IMR-90 (cell line): ENCODE results near the gene ANTXR1. TPM values are rescaled to one million over a fixed set of nuclear protein-coding genes. Genes with fewer than 3 reads are reported as not detected.

Experiments
- ATAC-seq: fragments of 200-7000 bp; cut with Tn5 transposase; 2 replicates; pipeline ENCODE4 v1.9.1; 2020; ENCODE audit warnings: low read depth, mild to moderate bottlenecking, moderate library complexity
- BruUV-seq: library from RNA; stranded (reverse); fragments of 400-500 nt; replicated peaks from 2 replicates; lab custom pipeline; 2021; lab: Mats Ljungman, UMichigan
- CTCF ChIA-PET: fragments of 300-600 bp; formaldehyde crosslinking; extraction: SDS; loops from one replicate; lab custom pipeline; 2021; ENCODE audit warnings: antibody characterized with exemption; lab: Yijun Ruan, JAX
- POLR2A ChIA-PET: fragments of 300-600 bp; sonication (Branson Sonifier 250); formaldehyde crosslinking; loops from one replicate; lab custom pipeline; 2022; ENCODE audit warnings: antibody characterized with exemption; ENCODE audit not compliant: unreplicated experiment; lab: Charles Lee
- DNase-seq: peaks from one replicate; pipeline ENCODE4 v3.0.0; 2013
- H2AFZ ChIP-seq: replicated peaks from 2 replicates; pipeline ENCODE3; 2013; ENCODE audit warnings: low read length, mild to moderate bottlenecking; ENCODE audit not compliant: poor library complexity
- H2AK5ac ChIP-seq: 2 replicates; pipeline ENCODE4 v1.6.1; 2013; ENCODE audit warnings: low read depth, low read length, inconsistent platforms
- H2AK9ac ChIP-seq: replicated peaks from 2 replicates; pipeline ENCODE3; 2013; ENCODE audit warnings: mild to moderate bottlenecking, low read depth, low read length, moderate library complexity; ENCODE audit not compliant: poor library complexity
- H2BK120ac ChIP-seq: 2 replicates; pipeline ENCODE4 v1.6.1; 2013; ENCODE audit warnings: low read depth, low read length, inconsistent platforms
- H2BK15ac ChIP-seq: 3 replicates; pipeline ENCODE4 v1.6.1; 2013; ENCODE audit warnings: low read depth, low read length, inconsistent platforms
- H2BK20ac ChIP-seq: 2 replicates; pipeline ENCODE4 v1.6.1; 2013; ENCODE audit warnings: low read depth, mild to moderate bottlenecking, inconsistent platforms, low read length, moderate library complexity
- H2BK5ac ChIP-seq: 2 replicates; pipeline ENCODE4 v1.6.1; 2013; ENCODE audit warnings: mild to moderate bottlenecking, low read depth, low read length, inconsistent platforms; ENCODE audit not compliant: poor library complexity, severe bottlenecking
- H3K14ac ChIP-seq: replicated peaks from 2 replicates; pipeline ENCODE4 v1.6.1; 2013; ENCODE audit warnings: low read depth, low read length, inconsistent platforms
- H3K18ac ChIP-seq: 2 replicates; pipeline ENCODE4 v1.6.1; 2013; ENCODE audit warnings: low read depth, low read length, control low read depth
- H3K23ac ChIP-seq: 2 replicates; pipeline ENCODE4 v1.6.1; 2013; ENCODE audit warnings: low read depth, low read length, inconsistent platforms
- H3K27ac ChIP-seq: 2 replicates; pipeline ENCODE4 v1.5.1; 2013; ENCODE audit warnings: mild to moderate bottlenecking, control low read depth, low read length; ENCODE audit not compliant: insufficient read depth
- H3K27me3 ChIP-seq: 2 replicates; pipeline ENCODE4 v1.6.1; 2013; ENCODE audit warnings: low read length; ENCODE audit not compliant: control insufficient read depth, insufficient read depth
- H3K36me3 ChIP-seq: 2 replicates; pipeline ENCODE4 v1.6.1; 2013; ENCODE audit warnings: low read length, mixed read lengths; ENCODE audit not compliant: control insufficient read depth, insufficient read depth
- H3K4ac ChIP-seq: 2 replicates; pipeline ENCODE4 v1.6.1; 2013; ENCODE audit warnings: low read depth, low read length, inconsistent platforms
- H3K4me1 ChIP-seq: 2 replicates; pipeline ENCODE4 v1.6.1; 2013; ENCODE audit warnings: low read length, mixed read lengths; ENCODE audit not compliant: control insufficient read depth, insufficient read depth
- H3K4me2 ChIP-seq: 2 replicates; pipeline ENCODE4 v1.6.1; 2013; ENCODE audit warnings: low read depth, mild to moderate bottlenecking, control low read depth, low read length, moderate library complexity
- H3K4me3 ChIP-seq: 2 replicates; pipeline ENCODE4 v1.5.1; 2013; ENCODE audit warnings: low read depth, mild to moderate bottlenecking, control low read depth, low read length, moderate library complexity; ENCODE audit not compliant: insufficient read depth
- H3K56ac ChIP-seq: 2 replicates; pipeline ENCODE4 v1.6.1; 2013; ENCODE audit warnings: low read length, inconsistent platforms; ENCODE audit not compliant: insufficient read depth; ENCODE audit errors: extremely low read depth
- H3K79me1 ChIP-seq, 2 experiments: 2 replicates each; pipeline ENCODE4 v1.6.1; 2013; ENCODE audit warnings: low read length in 2 of 2, inconsistent platforms in 1 of 2, low read depth in 1 of 2
- H3K9ac ChIP-seq: 2 replicates; pipeline ENCODE4 v1.6.1; 2013; ENCODE audit warnings: low read depth, low read length, control low read depth
- H3K9me1 ChIP-seq: 2 replicates; pipeline ENCODE4 v1.6.1; 2013; ENCODE audit warnings: low read length, inconsistent platforms; ENCODE audit not compliant: insufficient read depth
- H3K9me3 ChIP-seq: 2 replicates; pipeline ENCODE4 v1.6.1; 2013; ENCODE audit warnings: low read length; ENCODE audit not compliant: control insufficient read depth, insufficient read depth
- H4K20me1 ChIP-seq: 2 replicates; pipeline ENCODE4 v1.6.1; 2013; ENCODE audit warnings: low read length, inconsistent platforms; ENCODE audit not compliant: insufficient read depth
- H4K5ac ChIP-seq: 2 replicates; pipeline ENCODE4 v1.6.1; 2013; ENCODE audit warnings: mild to moderate bottlenecking, low read depth, low read length, control low read depth
- H4K8ac ChIP-seq, 2 experiments: 2 replicates each; pipeline ENCODE4 v1.6.1; 2013; ENCODE audit warnings: low read depth in 2 of 2, low read length in 2 of 2, control low read depth in 1 of 2, inconsistent platforms in 1 of 2
- H4K91ac ChIP-seq: 2 replicates; pipeline ENCODE4 v1.6.1; 2013; ENCODE audit warnings: low read depth, low read length, inconsistent platforms; ENCODE audit not compliant: insufficient read depth
- BHLHE40 ChIP-seq: fragments of 150-350 bp; IDR thresholded peaks from 2 replicates; pipeline ENCODE4 v1.6.1; 2016; ENCODE audit warnings: mild to moderate bottlenecking, low read depth, low read length
- CTCF ChIP-seq: conservative IDR thresholded peaks from 2 replicates; pipeline ENCODE4 v1.5.1; 2012; ENCODE audit warnings: mild to moderate bottlenecking, low read depth, low read length, improper control_type of control experiment
- ELK1 ChIP-seq: fragments of 150-350 bp; IDR thresholded peaks from 2 replicates; pipeline ENCODE4 v1.6.1; 2016; ENCODE audit warnings: low read depth, mild to moderate bottlenecking, low read length, moderate library complexity, borderline replicate concordance
- FOS ChIP-seq: fragments of 150-350 bp; IDR thresholded peaks from 2 replicates; pipeline ENCODE4 v1.6.1; 2016; ENCODE audit warnings: low read depth, low read length
- MXI1 ChIP-seq: IDR thresholded peaks from 2 replicates; pipeline ENCODE4 v1.6.1; 2012; ENCODE audit warnings: low read depth, mild to moderate bottlenecking, low read length, moderate library complexity, borderline replicate concordance
- NFE2L2 ChIP-seq: fragments of 150-350 bp; IDR thresholded peaks from 2 replicates; pipeline ENCODE4 v1.6.1; 2016; ENCODE audit warnings: low read depth, mild to moderate bottlenecking, low read length
- POLR2A ChIP-seq: IDR thresholded peaks from 2 replicates; pipeline ENCODE4 v1.6.1; 2012; ENCODE audit warnings: mild to moderate bottlenecking, low read depth, low read length
- RAD21 ChIP-seq: IDR thresholded peaks from 2 replicates; pipeline ENCODE4 v1.6.1; 2012; ENCODE audit warnings: low read length, improper control_type of control experiment
- RCOR1 ChIP-seq: IDR thresholded peaks from 2 replicates; pipeline ENCODE4 v1.6.1; 2012; ENCODE audit warnings: mild to moderate bottlenecking, low read length, improper control_type of control experiment; ENCODE audit not compliant: insufficient replicate concordance
- RFX5 ChIP-seq: IDR thresholded peaks from 2 replicates; pipeline ENCODE4 v1.8.0; 2012; ENCODE audit warnings: low read depth, mild to moderate bottlenecking, low read length, moderate library complexity
- SMC3 ChIP-seq: fragments of 150-350 bp; IDR thresholded peaks from 2 replicates; pipeline ENCODE4 v1.6.1; 2016; ENCODE audit warnings: low read depth, mild to moderate bottlenecking, antibody characterized with exemption, low read length, moderate library complexity
- USF2 ChIP-seq: fragments of 150-350 bp; IDR thresholded peaks from 2 replicates; pipeline ENCODE4 v1.6.1; 2017; ENCODE audit warnings: mild to moderate bottlenecking, antibody characterized with exemption, low read length, low read depth
- WGBS, 2 experiments: methylation state at CpG; one replicate each; pipeline versions ENCODE4 v1.1.5 to v1.1.7; 2013; ENCODE audit warnings: missing lambda C conversion rate in 2 of 2; ENCODE audit not compliant: insufficient read length in 1 of 2; ENCODE audit errors: extremely low coverage in 2 of 2; 5-methylcytosine and 5-hydroxymethylcytosine counted together
- dilution Hi-C: fragments of 300-500 bp; cut with HindIII; formaldehyde crosslinking; loops from one replicate; pipeline ENCODE4 v1.14.3; 2018; ENCODE audit warnings: low sequenced_read_pairs; ENCODE audit not compliant: unreplicated experiment
- in situ Hi-C: fragments of 300-500 bp; cut with MboI; formaldehyde crosslinking; loops from 3 replicates; pipeline ENCODE4 v1.14.3; 2019; ENCODE audit warnings: low sequenced_read_pairs, inconsistent platforms, mixed read lengths
- intact Hi-C: fragments of 100-400 bp; cut with micrococcal nuclease; formaldehyde crosslinking; loops from 2 replicates; pipeline ENCODE4 v1.10.0; 2022
- polyA plus RNA-seq, 3 experiments: library from polyadenylated mRNA; depleted of rRNA; stranded (reverse); fragments of >200 nt; gene quantifications; 2 replicates each; pipeline ENCODE4 v1.2.3, GENCODE V29; 2012; ENCODE audit warnings: low replicate concordance in 1 of 3
- total RNA-seq: library from RNA; depleted of rRNA; stranded (reverse); fragments of >200 nt; gene quantifications from 2 replicates; pipeline ENCODE4 v1.2.3, GENCODE V29; 2012

The ANTXR1 gene
- total and polyA plus RNA-seq, 2 of the 4 experiments (the other 2 are of a cell fraction): 27.2 to 36.9 TPM

GRCh38 chr2:69088466-69088865 is 75.5 kb downstream of the ANTXR1 start:
- H2BK5ac ChIP-seq: peak overlapping the region; percentile 2
- intact Hi-C loops (no loop called here), in situ Hi-C loops (no loop called here), dilution Hi-C loops (no loop called here)
- H3K4ac ChIP-seq: peak overlapping the region; percentile 67
- H4K5ac ChIP-seq: peak overlapping the region; percentile 21
- no peak overlapping the region for H3K4me2 ChIP-seq
- peak overlapping the region; percentile 47 for H3K18ac ChIP-seq
- ChIA-PET POLR2A (no interaction called here), CTCF (interaction anchor here (0.6 kb wide), 1 partner anchor 342 kb away, joined by 3 read pairs; no protein-coding TSS in a partner anchor)
- H4K20me1 ChIP-seq: 0 out of 2 replicates have a peak, but pooled peaks cover 4% of the 10 kb centered on the region
- H2AK9ac ChIP-seq: no peak overlapping the region
- peak overlapping the region; percentile 75 for H2BK20ac ChIP-seq
- H2BK15ac ChIP-seq: peak overlapping the region; percentile 32; the same call in 2 of the 3 replicates
- no peak overlapping the region for H3K23ac ChIP-seq
- WGBS, 2 experiments: 100% methylated on average over 3 of the region's 3 CpGs; no CpG with 5 or more reads in 1 of the 2 experiments
- peaks cover 21% of the 10 kb centered on the region for H3K36me3 ChIP-seq
- peak overlapping the region; percentile 2 for H3K14ac ChIP-seq
- BruUV-seq: no TSS peak
- peak overlapping the region; percentile 62 for H3K27ac ChIP-seq
- no peaks in the 10 kb centered on the region for H3K9me3 ChIP-seq
- H3K9ac ChIP-seq: no peak overlapping the region
- H2BK120ac ChIP-seq: peak overlapping the region; percentile 63
- ATAC-seq (peak; percentile 30; the same call in 1 of the 2 replicates), DNase-seq (peak; percentile 34)
- H3K56ac ChIP-seq: no peak overlapping the region
- peak overlapping the region; percentile 86 for H4K91ac ChIP-seq
- H4K8ac ChIP-seq: peak overlapping the region in 1 of 2 experiments; percentile 54; a peak in 3 of 4 replicates
- no peaks in the 10 kb centered on the region for H3K27me3 ChIP-seq
- H3K4me1 ChIP-seq: peaks cover 20% of the 10 kb centered on the region
- no peak for TF ChIP-seq RCOR1
- no peak for TF ChIP-seq MXI1
- TF ChIP-seq BHLHE40: no peak
- TF ChIP-seq USF2: no peak
- no peak for TF ChIP-seq NFE2L2
- TF ChIP-seq ELK1: no peak
- no peak for TF ChIP-seq POLR2A
- no peak for TF ChIP-seq CTCF
- TF ChIP-seq SMC3: no peak
- no peak for TF ChIP-seq RAD21
- TF ChIP-seq RFX5: no peak
- TF ChIP-seq FOS: no peak
- peaks cover 23% of the 10 kb centered on the region for H3K9me1 ChIP-seq
- H3K4me3 ChIP-seq: no peak overlapping the region
- H3K79me1 ChIP-seq: peaks cover 12 to 45% of the 10 kb centered on the region in 2 experiments; a peak in 3 of 4 replicates
- H2AK5ac ChIP-seq: peak overlapping the region; percentile 95
- no peak overlapping the region for H2AFZ ChIP-seq
